Epithelial cell of esophagus (primary cell): ENCODE results near the gene RPL31.

Experiments used
- DNase-seq: peaks from one replicate; pipeline ENCODE4 v3.0.0; 2010; ENCODE audit warnings: low read depth
- H3K4me3 ChIP-seq: 2 replicates; pipeline ENCODE4 v1.5.1; 2011; ENCODE audit warnings: mild to moderate bottlenecking, low read length, control low read depth
- TF ChIP-seq, protein P1 (sequence below): IDR thresholded peaks from 2 replicates; pipeline ENCODE4 v1.5.1; 2011; ENCODE audit warnings: low read depth, mild to moderate bottlenecking, low read length, control low read depth, inconsistent platforms; ENCODE audit not compliant: insufficient read depth; ENCODE audit errors: missing control alignments

RPL31 gene

DNA sequence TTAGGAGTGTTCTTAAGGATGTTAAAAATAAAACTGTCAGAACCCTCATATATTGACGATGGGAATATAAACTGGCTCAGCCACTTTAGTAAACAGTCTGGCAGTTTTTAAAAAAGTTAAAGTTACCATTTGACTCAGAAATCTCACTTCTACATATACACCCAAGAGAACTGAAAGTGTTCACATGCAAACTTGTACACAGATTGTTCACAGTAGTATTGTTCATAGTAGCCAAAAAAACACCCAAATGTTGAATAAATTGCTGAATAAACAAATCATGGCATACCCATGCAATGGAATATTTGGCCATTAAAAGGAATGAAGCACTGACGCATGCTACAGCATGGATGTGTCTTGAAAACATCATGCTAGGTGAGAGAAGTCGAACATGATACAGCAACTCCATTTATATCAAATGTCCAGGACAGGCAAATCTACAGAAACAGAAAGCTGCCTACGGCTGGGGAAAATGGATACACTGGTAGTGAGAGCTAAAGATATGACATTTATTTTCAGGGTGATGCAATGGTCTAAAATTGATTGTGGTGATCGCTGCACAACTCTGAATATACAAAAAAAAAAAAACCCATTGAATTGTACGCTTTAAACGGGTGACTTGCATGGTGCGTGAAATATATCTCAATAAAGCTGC, 10.1 kb downstream of the RPL31 start:
- DNase-seq, result no peak
- no peak overlapping the region for H3K4me3 ChIP-seq
- TF ChIP-seq, protein P1, sequence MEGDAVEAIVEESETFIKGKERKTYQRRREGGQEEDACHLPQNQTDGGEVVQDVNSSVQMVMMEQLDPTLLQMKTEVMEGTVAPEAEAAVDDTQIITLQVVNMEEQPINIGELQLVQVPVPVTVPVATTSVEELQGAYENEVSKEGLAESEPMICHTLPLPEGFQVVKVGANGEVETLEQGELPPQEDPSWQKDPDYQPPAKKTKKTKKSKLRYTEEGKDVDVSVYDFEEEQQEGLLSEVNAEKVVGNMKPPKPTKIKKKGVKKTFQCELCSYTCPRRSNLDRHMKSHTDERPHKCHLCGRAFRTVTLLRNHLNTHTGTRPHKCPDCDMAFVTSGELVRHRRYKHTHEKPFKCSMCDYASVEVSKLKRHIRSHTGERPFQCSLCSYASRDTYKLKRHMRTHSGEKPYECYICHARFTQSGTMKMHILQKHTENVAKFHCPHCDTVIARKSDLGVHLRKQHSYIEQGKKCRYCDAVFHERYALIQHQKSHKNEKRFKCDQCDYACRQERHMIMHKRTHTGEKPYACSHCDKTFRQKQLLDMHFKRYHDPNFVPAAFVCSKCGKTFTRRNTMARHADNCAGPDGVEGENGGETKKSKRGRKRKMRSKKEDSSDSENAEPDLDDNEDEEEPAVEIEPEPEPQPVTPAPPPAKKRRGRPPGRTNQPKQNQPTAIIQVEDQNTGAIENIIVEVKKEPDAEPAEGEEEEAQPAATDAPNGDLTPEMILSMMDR, result no peak

DNA sequence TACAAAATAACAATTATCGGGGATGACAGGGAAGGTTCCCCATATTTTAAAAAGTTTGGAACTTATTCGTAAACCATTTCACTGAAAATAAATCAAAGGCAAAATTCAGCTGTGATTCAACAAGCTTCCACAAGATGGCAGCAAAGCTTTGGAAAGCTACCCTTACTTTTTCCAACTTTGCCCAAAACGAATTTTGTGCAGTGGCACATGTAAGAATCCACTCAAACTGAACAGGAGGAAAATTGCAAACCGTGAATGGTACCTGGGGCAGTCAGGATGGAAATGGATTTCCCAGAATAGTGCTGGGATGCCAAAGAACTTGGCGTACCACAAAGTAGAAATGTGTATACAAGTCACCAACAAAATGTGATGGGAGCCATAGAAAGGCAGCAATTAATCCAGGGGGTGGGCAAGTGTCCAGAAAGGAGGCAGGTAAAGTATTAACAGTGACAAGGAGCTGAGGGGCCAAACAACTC, 10.7 kb downstream of the RPL31 start:
- no peak overlapping the region for H3K4me3 ChIP-seq
- DNase-seq, result peak; percentile 46
- TF ChIP-seq, protein P1, result peak; percentile 81

DNA sequence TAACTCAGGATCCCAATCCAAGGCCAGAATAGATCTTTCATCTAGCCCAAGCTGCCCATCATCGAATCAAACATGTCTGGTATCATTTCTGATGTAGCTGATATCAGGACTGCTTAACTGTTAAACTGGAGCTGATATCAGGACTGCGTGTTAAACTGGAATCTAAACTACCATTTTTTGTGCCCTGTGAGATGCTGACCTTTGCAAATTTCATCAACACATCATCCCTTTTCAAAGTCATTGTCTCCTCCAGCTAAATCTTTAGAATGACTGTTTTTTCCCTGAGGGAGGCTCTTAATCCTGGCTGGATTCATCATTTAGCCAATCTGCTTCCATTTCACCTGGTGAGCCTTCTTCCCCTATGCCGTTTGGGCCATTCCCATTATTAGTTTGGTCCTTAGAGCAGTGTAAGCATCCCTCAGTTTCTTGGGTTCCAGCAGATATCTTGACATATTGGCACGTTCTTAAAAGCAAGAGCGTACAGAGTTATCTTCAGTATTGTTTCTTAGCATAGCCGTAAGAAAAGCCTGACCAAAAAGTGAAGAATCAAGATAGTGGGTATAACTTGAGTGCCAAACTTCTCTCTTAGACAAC, 12.3 kb downstream of the RPL31 start:
- TF ChIP-seq, protein P1, result no peak
- no peak for DNase-seq
- H3K4me3 ChIP-seq, result no peak overlapping the region

DNA sequence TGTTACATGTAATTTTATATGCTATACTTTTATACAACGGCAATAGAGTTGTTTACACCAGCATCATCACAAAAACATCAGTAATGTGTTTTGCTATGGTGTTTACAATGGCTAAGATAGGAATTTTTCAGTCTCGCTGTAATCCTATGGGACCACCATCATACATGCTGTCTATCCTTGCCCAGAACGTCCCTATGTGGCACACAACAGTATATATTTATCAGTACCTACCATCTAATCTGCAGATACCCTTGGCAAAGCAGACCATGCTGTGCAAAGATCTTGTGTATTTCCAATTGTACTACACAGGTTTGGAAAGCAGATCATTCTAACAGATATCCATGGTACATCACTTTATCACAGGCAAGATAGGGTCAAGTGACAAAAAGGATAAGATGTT, 15.3 kb downstream of the RPL31 start:
- TF ChIP-seq, protein P1, result no peak

DNA sequence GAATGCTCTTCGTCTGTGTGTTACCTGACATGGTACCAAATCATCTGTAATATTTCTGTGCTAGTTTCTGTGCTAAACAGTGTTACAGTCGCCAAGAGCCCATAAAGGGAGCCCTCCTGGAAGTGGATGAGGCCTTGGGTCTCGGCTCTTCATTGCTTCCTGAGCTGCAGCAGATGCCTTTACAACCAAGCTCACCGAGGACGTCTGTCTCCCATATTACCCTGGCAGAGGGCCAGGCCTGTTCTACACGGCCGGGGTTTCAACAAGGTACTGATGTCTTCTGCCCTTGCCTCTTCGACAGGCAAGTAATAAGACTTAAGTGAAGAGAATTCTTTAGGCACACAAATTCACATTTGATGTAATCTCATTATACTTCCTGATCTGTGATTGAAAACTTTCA, 16.8 kb downstream of the RPL31 start:
- H3K4me3 ChIP-seq, result no peak overlapping the region
- DNase-seq, result no peak
- TF ChIP-seq, protein P1, result no peak

More for the DNA sequence above, 15.3 kb downstream of the RPL31 start:
- no peak overlapping the region for H3K4me3 ChIP-seq
- no peak for DNase-seq

DNA sequence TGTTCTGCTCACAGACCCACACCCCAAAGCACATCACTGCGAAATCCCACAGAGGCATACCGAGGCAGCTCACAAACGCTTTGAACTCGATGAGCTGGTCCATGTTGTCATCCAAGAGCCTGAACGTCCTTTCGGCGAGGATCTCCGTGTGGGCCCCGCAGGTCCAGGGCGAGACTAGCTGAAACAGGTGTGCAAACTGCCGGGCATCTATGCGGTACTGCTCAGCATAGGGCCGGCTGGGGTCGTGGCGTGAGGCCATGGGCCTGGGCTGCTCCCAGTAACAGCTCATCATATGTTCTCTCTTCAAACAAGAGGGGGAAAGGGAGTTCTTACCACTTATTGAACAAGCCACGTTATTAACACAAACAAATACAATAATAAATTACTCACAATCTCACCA, 20.1 kb downstream of the RPL31 start:
- H3K4me3 ChIP-seq, result no peak overlapping the region
- TF ChIP-seq, protein P1, result no peak
- DNase-seq, result no peak
